Umbilical cord (tissue), 2 donors: ENCODE data around the gene SEC22B. TPM values are rescaled to one million over a fixed set of nuclear protein-coding genes. Genes with fewer than 3 reads are reported as not detected.
"Not testable (repeated sequence)": the region's sequence is repeated elsewhere in the genome, so short reads cannot be mapped to it uniquely, and the experiment has no call there.

Experiments
- DNase-seq: peaks from one replicate; pipeline ENCODE4 v3.0.0-alpha.2; 2015; ENCODE audit warnings: low spot score
- total RNA-seq: library from RNA; depleted of rRNA; stranded (reverse); fragments of >200 nt; gene quantifications from one replicate; pipeline ENCODE4 v1.2.3, GENCODE V29; 2014; ENCODE audit warnings: low replicate concordance; ENCODE audit not compliant: insufficient read depth

SEC22B gene
- 74.2 TPM for total RNA-seq

- DNase-seq = peak; percentile 95
These were observed at the start of gene SEC22B for GRCh38 chr1:120176092-120176855. TSS of gene SEC22B (minus strand) at chr1:120176520. CDS start at chr1:120176381, 139 bp downstream.

DNA sequence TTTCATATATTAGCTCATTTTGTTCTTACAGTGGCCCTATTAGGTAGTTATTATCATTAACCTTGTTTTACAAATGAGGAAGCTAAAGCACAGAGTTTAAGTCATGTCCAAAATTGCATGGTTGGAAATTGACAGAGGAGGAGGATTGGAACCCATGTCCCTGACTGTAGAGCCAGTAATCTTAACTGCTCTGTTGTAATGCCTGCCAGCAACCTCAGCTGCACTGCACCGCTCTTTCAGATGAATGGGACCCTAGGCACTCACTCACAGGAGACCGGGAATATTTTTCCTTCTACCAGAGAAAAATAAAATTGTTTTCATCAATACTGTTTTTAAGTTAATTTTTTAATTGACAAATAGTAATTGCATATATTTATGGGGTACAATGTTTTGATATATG is 41.6 kb upstream of the SEC22B start:
- DNase-seq = not testable (repeated sequence)

GRCh38 chr1:120217175-120217929 is 41.0 kb upstream of the SEC22B start:
- not testable (repeated sequence) for DNase-seq

DNA sequence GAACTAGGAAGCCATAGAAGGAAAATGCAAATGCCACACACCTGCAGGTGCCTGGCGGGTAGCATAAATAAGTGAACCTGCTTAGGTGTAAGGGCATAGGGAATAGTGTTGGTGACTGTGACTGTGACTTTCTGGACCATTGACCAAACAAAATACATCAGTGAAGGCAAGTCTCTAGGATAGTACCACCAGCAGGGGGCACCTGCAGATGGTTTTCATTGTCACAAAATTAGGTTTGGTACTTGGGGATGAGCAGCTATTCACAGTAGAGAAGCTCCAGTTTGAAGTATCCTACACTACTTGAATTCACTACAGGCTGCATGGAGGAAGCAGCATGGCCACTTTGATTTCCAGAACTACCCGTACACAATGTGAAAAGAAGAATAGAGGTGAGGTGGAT is 37.3 kb upstream of the SEC22B start:
- not testable (repeated sequence) for DNase-seq

DNA sequence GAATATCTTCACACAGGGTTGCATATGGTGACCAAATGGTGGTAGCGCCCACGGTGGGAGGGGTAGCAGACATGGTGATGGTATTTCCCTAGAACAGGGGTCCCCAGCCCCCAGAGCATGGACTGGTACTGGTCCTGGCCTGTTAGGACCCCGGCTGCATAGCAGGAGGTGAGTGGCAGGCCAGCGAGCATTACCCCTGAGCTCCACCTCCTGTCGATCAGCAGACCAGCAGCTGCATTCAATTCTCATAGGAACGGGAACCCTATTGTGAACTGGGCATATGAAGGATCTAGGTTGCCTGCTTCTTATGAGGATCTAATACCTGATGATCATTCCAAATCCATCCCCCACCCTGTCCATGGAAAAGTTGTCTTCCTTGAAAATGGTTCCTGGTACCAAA is 34.4 kb upstream of the SEC22B start:
- not testable (repeated sequence) for DNase-seq

DNA sequence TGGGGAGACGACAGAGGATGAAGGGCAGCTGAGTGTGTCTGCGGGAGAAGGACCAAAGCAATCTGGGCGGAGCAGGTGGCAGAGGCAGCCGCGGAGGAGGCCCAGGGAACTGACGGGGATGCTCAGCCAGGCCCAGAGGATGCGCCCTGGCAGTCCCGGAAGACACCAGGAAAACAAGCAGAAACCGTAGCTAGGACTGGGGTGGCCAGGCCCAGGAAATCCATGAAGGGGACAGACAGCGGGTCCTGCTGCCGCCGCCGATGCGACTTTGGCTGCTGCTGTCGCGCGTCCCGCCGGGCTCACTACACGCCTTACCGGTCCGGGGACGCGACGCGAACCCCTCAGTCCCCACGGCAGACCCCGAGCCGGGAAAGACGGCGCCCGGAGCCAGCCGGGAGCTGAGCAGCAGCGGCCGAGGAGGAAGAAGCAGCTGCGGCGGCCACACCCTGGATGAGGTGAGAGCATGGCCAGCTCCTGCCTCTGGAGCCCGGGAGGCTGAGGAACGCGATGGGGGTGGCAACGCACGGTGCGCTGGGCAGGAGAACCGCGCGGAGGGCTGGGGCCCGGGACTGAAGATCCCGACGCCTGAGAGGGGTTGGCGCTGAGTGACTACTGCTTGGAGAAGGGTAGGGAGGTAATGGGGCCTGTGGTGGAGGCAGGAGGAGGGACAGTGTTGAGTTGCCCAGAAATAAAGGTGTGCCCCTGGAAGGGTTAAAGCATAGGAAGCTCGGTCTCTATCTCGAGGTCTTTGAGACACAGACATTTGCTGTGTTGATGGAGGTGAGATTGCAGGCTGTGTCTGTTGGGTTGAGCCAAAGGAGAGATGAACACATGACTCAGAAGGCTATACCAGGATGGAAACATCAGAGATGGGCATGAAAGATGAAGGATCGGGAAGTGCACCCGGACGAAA is 20.8 kb upstream of the SEC22B start:
- DNase-seq = not testable (repeated sequence)

- not testable (repeated sequence) for DNase-seq
These were observed 12.3 kb upstream of the SEC22B start for GRCh38 chr1:120188626-120189025.

GRCh38 chr1:120182176-120182707 is 5.9 kb upstream of the SEC22B start:
- not testable (repeated sequence) for DNase-seq

- DNase-seq = peak; percentile 70
These were observed 3.7 kb upstream of the SEC22B start for GRCh38 chr1:120179811-120180690.

DNA sequence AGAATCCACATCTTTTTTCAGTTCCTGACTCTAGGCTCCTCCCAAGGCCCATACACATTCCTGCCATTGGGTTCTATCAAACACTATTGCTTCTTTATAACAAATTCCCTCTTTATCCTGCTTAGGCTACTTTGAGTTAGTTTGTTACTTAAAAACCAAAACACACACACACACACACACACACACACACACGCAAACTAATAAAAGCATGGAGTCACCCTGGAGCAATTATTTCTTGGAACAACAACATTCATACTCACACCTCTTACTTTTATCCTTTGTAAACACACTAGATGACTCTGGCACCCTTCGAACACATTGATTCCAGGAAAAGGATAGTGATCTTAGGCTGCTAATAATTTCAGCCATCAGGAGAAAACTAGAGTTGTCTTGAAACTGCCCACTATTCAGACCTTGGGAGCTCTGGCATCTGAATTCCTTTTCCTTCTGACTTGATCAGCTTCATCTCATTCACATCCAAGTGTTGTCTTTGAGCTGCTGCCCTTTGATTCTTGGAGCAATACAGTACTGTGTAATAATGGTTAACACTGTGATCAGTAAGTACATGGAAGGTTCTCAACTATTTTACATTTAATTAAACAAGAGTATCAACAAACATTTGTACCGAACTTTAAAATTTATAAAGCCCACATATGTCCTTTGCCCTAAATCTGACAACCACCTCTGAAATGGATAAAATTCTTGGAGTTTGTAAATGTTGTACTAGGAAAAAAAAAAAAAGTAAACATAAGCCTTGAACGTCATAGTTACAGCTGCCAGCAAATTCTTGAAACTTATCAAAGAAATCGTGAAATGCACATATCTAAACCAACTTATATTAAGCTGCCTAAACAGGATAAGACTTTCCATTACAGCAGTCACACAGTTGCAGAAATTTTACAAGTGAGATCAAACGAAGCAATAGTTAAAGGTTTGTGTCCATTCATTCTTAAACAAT is 2.8 kb upstream of the SEC22B start:
- peak; percentile 75 for DNase-seq

- DNase-seq = not testable (repeated sequence)
These were observed 1.7 kb upstream of the SEC22B start for GRCh38 chr1:120178058-120178457.

DNA sequence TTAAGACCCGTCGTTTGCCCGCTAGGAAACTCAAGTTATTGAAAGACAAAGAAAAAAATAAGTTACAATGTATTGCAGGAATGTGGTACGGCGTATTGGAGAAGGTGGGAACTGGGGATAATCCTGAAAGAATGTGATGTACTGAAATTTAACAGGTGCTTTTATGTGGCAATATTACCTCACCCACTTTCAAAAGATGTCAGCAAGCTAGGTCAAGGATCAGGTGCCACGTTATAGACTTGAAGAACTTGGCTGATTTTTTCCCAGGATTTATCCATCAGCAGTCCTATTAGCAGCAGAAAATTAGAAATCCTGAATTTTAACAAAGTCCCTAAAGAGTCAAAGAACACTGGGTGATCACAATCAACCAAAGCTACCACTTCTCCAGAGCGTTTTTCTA is 632 bp downstream of the SEC22B start:
- DNase-seq = not testable (repeated sequence)

GRCh38 chr1:120164761-120165160 is 11.6 kb downstream of the SEC22B start:
- DNase-seq = not testable (repeated sequence)

- not testable (repeated sequence) for DNase-seq
These were observed 14.3 kb downstream of the SEC22B start for GRCh38 chr1:120162015-120162414.

DNA sequence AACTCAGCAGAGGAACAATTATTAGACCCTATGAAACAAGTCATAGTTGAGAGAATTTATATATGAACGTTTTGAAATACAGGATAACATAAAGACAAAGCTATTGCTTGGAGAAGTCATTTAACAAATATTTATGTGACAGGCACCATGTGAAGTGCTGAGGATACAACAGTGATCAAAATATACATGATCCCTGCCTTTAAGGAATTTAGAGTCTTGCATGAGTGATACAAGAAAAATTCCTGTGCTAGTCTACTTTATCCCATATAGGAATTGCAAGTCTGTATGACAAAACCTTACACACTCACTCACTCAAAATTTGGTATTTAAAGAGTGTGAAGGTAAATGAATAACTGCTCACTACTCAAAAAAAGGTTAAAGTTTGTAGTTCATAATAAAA is 17.8 kb downstream of the SEC22B start:
- not testable (repeated sequence) for DNase-seq

DNA sequence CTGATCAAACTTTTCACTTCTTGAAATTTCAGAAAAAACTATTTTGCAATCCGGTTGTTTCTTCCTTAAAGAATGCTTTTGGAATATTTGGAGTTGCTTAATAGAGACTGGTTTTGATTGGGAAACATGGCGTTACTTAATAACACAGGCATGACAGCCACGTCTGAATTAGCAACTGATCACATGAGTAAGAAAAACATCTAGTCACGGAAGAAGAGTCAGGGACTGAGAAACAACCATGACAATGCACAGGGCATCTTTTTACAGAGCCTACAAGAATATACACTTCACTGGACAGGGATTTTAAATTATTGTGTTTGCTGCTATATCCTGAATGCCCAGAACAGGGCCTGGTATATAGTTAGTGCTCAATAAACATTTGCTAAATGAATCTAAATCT is 18.2 kb downstream of the SEC22B start:
- not testable (repeated sequence) for DNase-seq

GRCh38 chr1:120150138-120150822 is 26.0 kb downstream of the SEC22B start:
- not testable (repeated sequence) for DNase-seq

GRCh38 chr1:120149420-120150059 is 26.8 kb downstream of the SEC22B start:
- DNase-seq = not testable (repeated sequence)
